ENCODE results near the gene RUFY2. TPM values are rescaled to one million over a fixed set of nuclear protein-coding genes. Genes with fewer than 3 reads are reported as not detected.
"Not testable (repeated sequence)": the region's sequence is repeated elsewhere in the genome, so short reads cannot be mapped to it uniquely, and the experiment has no call there.

RUFY2 gene
- total RNA-seq, 1 donor from 2014 or later, result 12.1 TPM

DNA sequence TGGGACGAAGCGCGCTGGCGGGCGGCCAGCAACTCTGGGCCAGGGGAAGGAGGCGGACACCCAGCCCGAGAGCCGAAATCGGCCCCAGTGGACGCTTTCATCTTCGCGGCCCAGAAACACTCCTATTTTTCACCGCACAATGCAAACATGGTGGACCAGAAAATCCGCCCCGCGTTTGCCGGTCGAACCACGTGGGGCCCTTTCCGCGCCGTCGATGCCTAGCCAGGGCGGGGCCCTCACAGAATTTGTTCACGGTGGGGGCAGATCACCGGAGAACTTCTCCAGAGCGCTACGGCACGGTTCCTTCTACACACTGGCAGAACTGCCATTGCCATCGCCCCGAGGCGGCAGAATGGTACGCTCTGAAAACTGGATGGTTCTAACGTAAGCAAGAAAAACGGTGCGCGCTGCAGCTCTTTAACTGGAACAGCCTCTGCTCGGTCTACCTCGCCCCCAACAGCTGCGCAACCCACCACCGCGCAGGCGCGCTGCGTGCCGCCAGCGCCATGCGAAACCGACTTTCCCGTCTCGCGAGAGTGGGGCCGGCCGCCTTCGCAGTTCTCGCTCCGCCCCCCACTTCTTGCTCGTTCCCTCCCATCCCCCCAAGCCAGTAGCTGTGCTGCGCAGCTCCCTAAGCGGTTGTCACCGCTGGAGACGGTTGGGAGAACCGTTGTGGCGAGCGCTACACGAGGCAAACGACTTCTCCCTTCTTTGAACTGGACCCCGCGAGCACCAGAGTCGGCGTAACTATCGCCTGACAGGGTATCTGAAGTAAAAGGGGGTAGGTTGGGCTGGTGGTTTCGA, 75.4 kb downstream of the RUFY2 start, which contains the start of gene HNRNPH3:
HNRNPH3 (plus strand) TSS at position 610 of the 804 bp plus-strand sequence. CDS start 5,158 bp downstream, outside the sequence.
- Mint-ChIP-seq H3K4me1 (ENCODE audit: low read depth) (peaks cover 45% of the 10 kb centered on the region), H3K36me3 (ENCODE audit: low read depth) (peaks cover 44% of the 10 kb centered on the region), H3K27ac (peak within 1 kb of the TSS; percentile 100), H3K27me3 (ENCODE audit: low read depth) (no peaks in the 10 kb centered on the region), H3K4me3 (ENCODE audit: low read depth) (peak within 1 kb of the TSS; percentile 99), H3K9me3 (no peaks in the 10 kb centered on the region)
- DNase-seq (ENCODE audit: low spot score), result peak; percentile 98
- intact Hi-C loops (cut with micrococcal nuclease), result loop anchor here (1.0 to 5.0 kb wide), 10 partner anchors 15 to 1901 kb away; partner anchors contain the start of genes ATOH7, CCAR1, DDX50 and DNA2

DNA sequence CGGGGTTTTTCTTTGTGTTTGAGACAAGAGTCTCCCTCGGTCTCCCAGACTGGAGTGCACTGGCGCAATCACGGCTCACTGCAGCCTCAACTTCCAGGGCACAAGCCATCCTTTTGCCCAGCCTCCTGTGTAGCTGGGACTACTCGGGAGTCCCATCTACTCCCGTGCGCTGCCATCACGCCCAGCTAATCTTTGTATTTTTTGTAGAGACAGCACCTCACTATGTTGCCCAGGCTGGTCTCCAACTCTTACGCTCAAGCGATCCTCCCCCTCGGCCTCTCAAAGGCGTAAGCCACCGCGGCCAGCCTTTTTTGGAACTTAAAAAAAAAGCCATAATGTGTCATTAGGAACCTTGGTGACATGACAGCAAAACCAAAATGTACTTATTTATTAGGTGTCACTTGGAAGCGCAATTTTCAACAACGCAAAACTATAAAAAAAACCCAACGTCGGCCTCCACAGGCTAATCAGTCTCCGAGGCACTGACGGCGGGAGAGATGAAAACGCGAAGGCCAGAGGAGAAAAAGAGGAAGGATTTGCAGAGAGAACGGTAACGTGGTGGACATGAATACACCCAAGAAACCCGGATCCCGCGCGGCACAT, 76.1 kb downstream of the RUFY2 start:
- H3K36me3 Mint-ChIP-seq (ENCODE audit: low read depth), result peaks cover 38% of the 10 kb centered on the region
- intact Hi-C loops (cut with micrococcal nuclease), result loop anchor here (1.0 to 5.0 kb wide), 7 partner anchors 99 to 1901 kb away; partner anchors contain the start of genes ATOH7, DDX50, DNA2 and PPA1
- peaks cover 39% of the 10 kb centered on the region for H3K4me1 Mint-ChIP-seq (ENCODE audit: low read depth)
- H3K9me3 Mint-ChIP-seq, result no peaks in the 10 kb centered on the region
- no peaks in the 10 kb centered on the region for H3K27me3 Mint-ChIP-seq (ENCODE audit: low read depth)
- peak overlapping the region; percentile 100 for H3K27ac Mint-ChIP-seq
- no peak for DNase-seq (ENCODE audit: low spot score)
- H3K4me3 Mint-ChIP-seq (ENCODE audit: low read depth), result peak overlapping the region; percentile 99

DNA sequence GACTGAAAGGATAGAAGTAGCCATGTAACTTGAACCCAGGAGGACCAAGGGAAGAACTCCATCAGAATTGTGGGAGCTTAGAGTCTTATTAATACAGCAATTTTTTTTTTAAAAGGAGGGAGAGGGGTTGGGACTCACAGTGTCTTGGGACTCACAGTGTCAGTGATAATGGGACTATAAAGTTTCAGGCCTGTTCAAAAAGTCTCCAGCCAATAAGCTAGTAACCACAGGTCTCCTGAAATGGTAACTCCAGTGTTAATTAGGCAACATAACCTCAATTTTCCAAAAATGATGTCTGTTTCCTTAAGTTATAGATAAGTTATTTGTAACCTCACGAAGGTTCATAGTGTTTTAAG, 77.6 kb downstream of the RUFY2 start:
- intact Hi-C loops (cut with micrococcal nuclease), result no loop called here
- peaks cover 25% of the 10 kb centered on the region for H3K36me3 Mint-ChIP-seq (ENCODE audit: low read depth)
- H3K27me3 Mint-ChIP-seq (ENCODE audit: low read depth), result no peaks in the 10 kb centered on the region
- H3K4me1 Mint-ChIP-seq (ENCODE audit: low read depth), result peaks cover 25% of the 10 kb centered on the region
- H3K27ac Mint-ChIP-seq, result no peak overlapping the region
- H3K4me3 Mint-ChIP-seq (ENCODE audit: low read depth), result no peak overlapping the region
- no peak for DNase-seq (ENCODE audit: low spot score)
- no peaks in the 10 kb centered on the region for H3K9me3 Mint-ChIP-seq

DNA sequence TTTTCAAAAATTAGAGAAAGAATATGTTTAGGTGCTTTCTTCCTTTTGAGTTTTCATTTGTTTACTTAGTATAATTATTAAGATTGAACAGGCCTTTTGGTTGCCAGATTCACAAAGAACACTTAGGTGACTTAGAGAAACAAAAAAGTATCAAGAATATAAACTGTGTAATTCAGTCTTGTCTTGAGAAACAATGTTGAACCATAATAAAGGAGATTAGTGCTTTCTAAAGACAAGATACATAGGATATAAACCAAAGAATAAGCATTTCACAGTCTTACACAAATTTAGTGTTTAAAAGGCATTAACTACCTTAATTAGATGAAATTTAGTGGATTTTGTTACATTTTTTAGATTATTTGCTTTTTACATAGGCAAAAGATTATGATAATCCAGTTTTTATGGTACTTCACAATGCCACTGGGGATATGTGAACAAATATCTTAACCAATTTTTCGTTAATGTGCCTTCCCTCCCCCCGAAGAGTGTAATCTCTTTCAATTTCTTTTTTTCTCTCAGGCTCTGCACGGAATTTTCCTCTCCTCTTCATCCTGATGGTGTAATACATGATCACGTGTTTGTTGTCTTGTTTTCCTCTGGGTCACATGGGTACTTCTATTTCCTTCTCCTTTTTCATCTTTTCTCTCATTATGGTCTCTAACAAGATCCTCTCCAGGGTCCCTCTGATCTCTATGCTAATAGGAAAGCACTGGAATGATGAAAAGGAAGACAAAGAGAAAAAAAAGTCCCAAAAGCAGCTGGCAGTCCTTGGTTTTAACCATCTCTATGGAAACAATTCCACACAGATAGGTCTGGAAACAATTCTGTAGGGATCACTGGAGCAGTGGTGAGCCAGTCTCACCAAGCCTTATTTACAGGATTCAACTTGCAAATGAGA, 78.9 kb downstream of the RUFY2 start:
- Mint-ChIP-seq H3K27ac (peak overlapping the region; percentile 35), H3K9me3 (no peaks in the 10 kb centered on the region), H3K4me1 (ENCODE audit: low read depth) (peaks cover 22% of the 10 kb centered on the region), H3K4me3 (ENCODE audit: low read depth) (peak overlapping the region; percentile 41), H3K27me3 (ENCODE audit: low read depth) (no peaks in the 10 kb centered on the region), H3K36me3 (ENCODE audit: low read depth) (peaks cover 11% of the 10 kb centered on the region)
- DNase-seq (ENCODE audit: low spot score), result no peak
- intact Hi-C loops (cut with micrococcal nuclease), result no loop called here

DNA sequence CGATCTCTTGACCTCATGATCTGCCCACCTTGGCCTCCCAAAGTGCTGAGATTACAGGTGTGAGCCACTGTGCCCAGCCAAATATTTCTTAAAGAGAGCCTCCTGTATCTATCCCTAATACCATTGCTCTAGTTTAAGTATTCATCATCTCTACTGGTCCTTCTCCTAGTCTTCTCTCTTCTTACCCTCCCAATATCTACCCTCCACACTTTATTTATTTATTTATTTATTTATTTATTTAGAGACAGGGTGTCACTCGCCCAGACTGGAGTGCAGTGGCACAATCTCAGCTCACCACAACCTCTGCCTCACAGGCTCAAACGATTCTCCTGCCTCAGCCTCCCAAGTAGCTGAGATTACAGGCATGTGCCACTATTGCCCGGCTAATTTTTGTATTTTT, 82.7 kb downstream of the RUFY2 start:
- H3K27ac Mint-ChIP-seq; H3K4me1 Mint-ChIP-seq (ENCODE audit: low read depth); H3K9me3 Mint-ChIP-seq; DNase-seq (ENCODE audit: low spot score); H3K27me3 Mint-ChIP-seq (ENCODE audit: low read depth); intact Hi-C loops (cut with micrococcal nuclease); H3K4me3 Mint-ChIP-seq (ENCODE audit: low read depth); H3K36me3 Mint-ChIP-seq (ENCODE audit: low read depth): not testable (repeated sequence)

DNA sequence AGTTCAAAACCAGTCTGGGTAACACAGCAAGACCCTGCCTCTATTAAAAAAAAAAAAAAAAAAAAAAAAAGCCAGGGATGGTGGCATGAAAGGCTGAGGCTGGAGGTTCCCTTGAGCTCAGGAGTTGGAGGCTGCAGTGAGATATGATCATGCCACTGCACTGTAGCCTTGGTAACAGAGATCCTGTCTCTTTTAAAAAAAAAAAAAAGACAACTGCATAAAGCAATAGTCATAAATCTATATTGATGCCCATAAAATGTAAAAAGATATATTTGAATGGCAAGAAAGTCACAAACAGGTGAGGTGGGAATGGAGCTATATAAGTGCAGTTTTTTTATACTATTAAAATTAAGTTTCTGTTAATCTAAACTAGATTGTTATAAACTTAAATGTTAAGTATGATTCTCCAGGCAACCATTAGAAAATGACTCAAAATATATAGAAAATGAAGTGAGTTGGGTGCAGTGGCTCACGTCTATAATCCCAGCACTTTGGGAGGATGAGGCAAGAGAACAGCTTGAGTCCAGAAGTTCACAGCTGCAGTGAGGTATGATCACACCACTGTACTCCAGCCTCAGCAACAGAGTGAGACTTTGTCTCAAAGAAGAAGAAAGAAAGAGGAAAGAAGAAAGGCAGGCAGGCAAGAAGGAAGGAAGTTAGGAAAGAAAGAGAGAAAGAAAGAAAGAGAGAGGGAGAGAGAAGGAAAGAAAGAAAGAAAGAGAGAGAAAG, 88.6 kb downstream of the RUFY2 start:
- H3K36me3 Mint-ChIP-seq (ENCODE audit: low read depth), result peaks cover 12% of the 10 kb centered on the region
- H3K27ac Mint-ChIP-seq, result no peak overlapping the region
- peaks cover 24% of the 10 kb centered on the region for H3K9me3 Mint-ChIP-seq
- no peak overlapping the region for H3K4me3 Mint-ChIP-seq (ENCODE audit: low read depth)
- H3K27me3 Mint-ChIP-seq (ENCODE audit: low read depth), result no peaks in the 10 kb centered on the region
- intact Hi-C loops (cut with micrococcal nuclease), result no loop called here
- no peak for DNase-seq (ENCODE audit: low spot score)
- H3K4me1 Mint-ChIP-seq (ENCODE audit: low read depth), result peaks cover 5% of the 10 kb centered on the region

DNA sequence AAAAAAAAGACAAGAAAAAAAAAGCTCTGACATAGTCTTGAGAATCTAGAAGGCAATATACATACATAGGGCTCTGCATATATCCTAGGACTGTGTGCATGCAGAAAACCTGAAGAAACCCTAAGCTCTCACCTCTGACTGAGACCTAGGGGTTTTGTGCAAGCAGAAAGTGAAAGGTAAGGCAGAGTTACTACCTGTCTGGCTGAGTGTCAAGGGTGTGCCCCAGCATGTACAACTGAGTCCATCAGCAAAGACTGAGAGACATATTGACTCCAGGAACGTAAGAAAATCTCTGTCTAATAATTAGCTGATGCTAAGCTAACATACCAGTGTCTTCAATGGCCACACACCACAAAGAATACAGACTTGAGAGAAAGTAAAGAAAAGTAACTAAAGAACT, 91.5 kb downstream of the RUFY2 start:
- Mint-ChIP-seq H3K4me1 (ENCODE audit: low read depth) (peaks cover 7% of the 10 kb centered on the region), H3K27ac (no peak overlapping the region), H3K4me3 (ENCODE audit: low read depth) (no peak overlapping the region), H3K9me3 (peaks cover 20% of the 10 kb centered on the region), H3K27me3 (ENCODE audit: low read depth) (peaks cover 2% of the 10 kb centered on the region), H3K36me3 (ENCODE audit: low read depth) (peaks cover 12% of the 10 kb centered on the region)
- intact Hi-C loops (cut with micrococcal nuclease), result no loop called here
- DNase-seq (ENCODE audit: low spot score), result no peak

DNA sequence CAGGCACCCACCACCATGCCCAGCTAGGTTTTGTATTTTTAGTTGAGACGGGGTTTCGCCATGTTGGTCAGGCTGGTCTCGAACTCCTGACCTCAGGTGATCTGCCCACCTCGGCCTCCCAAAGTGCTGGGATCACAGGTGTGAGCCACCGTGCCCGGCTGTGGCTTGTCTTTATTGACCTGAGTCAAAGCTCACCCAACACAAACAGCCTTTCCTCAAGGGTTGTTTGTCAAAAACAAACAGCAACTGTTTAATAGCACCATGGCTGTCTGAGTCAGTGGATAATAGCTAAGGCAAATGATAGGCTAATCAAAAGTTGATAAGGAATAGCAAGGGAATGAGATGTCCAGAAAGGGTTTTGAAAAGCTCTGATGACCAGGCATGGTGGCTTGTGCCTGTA, 92.1 kb downstream of the RUFY2 start:
- intact Hi-C loops (cut with micrococcal nuclease); H3K27ac Mint-ChIP-seq; H3K27me3 Mint-ChIP-seq (ENCODE audit: low read depth); H3K4me3 Mint-ChIP-seq (ENCODE audit: low read depth); DNase-seq (ENCODE audit: low spot score); H3K4me1 Mint-ChIP-seq (ENCODE audit: low read depth): not testable (repeated sequence)
- H3K9me3 Mint-ChIP-seq, result peaks cover 20% of the 10 kb centered on the region
- peaks cover 12% of the 10 kb centered on the region for H3K36me3 Mint-ChIP-seq (ENCODE audit: low read depth)

DNA sequence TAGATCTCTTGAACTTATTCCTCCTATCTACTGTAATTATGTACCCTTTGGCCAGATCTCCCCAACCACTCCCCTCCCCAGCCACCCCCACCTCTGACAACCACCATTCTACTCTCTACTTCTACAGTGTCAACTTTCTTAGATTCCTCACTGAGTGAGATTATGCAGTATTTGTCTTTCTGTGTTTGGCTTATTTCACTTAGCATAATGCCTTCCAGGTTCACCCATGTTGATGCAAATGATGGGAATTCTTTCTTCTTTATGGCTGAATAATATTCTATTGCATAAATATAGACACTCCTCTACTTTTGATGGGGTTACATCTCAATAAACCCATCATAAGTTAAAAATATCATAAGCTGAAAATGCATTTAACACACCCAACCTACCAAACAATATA, 96.5 kb downstream of the RUFY2 start:
- DNase-seq (ENCODE audit: low spot score), result no peak
- peaks cover 2% of the 10 kb centered on the region for H3K27me3 Mint-ChIP-seq (ENCODE audit: low read depth)
- H3K27ac Mint-ChIP-seq, result no peak overlapping the region
- no peaks in the 10 kb centered on the region for H3K9me3 Mint-ChIP-seq
- H3K4me3 Mint-ChIP-seq (ENCODE audit: low read depth), result no peak overlapping the region
- peaks cover 4% of the 10 kb centered on the region for H3K36me3 Mint-ChIP-seq (ENCODE audit: low read depth)
- intact Hi-C loops (cut with micrococcal nuclease), result no loop called here
- H3K4me1 Mint-ChIP-seq (ENCODE audit: low read depth), result peaks cover 6% of the 10 kb centered on the region

DNA sequence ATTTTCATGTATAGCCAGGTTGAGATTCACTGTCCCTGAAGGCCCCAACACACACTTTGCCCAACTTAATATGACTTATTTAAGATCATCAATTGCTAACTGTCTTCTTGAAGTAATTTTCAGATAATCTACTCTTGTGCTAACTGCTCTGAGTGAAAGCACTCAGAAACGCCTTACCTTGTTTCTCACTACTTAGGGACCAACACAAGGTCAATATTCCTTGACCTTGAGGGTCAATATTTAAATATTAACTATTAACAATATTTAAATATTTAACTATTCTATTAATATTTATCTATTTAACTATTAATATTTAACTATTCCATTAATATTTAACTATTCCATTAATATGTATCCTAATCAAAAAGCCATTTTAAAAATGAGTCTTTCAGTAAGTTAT, 101.2 kb downstream of the RUFY2 start:
- intact Hi-C loops (cut with micrococcal nuclease), result no loop called here

DNA sequence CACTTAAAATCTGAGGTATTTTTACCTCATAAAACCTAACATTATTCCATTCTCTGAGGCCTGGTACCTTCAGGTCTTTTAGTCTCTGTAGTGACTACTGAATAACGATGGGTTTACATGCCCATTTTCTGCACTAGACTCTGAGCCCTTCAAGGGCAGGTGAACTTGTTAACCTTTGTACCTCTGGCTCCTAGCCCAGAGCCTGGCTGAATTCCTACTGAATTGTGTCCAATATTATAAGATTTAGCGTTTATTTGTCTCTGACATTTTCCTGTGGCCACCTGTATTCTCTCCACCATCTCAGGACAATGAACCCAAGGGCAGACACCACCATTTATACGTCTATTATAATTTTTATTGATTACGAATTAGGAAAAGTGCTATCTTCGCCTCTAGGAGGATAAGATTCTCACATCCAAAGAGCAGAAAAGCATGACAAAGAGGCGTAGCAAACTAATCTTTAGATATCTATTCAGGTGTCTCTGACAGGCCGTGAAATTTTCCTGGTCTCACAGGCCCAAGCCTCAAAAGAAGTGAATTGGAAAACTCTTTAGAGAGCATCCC, 103.1 kb downstream of the RUFY2 start:
- intact Hi-C loops (cut with micrococcal nuclease), result loop anchor here (2.0 to 5.0 kb wide), 3 partner anchors 91 to 515 kb away; no protein-coding TSS in a partner anchor
- no peak overlapping the region for H3K4me3 Mint-ChIP-seq (ENCODE audit: low read depth)
- no peak overlapping the region for H3K27ac Mint-ChIP-seq

More for the DNA sequence above, 101.2 kb downstream of the RUFY2 start:
- H3K27me3 Mint-ChIP-seq (ENCODE audit: low read depth), result no peaks in the 10 kb centered on the region
- no peak overlapping the region for H3K27ac Mint-ChIP-seq
- no peaks in the 10 kb centered on the region for H3K9me3 Mint-ChIP-seq
- no peak for DNase-seq (ENCODE audit: low spot score)
- H3K4me1 Mint-ChIP-seq (ENCODE audit: low read depth), result peaks cover 3% of the 10 kb centered on the region
- no peak overlapping the region for H3K4me3 Mint-ChIP-seq (ENCODE audit: low read depth)
- H3K36me3 Mint-ChIP-seq (ENCODE audit: low read depth), result no peaks in the 10 kb centered on the region

DNA sequence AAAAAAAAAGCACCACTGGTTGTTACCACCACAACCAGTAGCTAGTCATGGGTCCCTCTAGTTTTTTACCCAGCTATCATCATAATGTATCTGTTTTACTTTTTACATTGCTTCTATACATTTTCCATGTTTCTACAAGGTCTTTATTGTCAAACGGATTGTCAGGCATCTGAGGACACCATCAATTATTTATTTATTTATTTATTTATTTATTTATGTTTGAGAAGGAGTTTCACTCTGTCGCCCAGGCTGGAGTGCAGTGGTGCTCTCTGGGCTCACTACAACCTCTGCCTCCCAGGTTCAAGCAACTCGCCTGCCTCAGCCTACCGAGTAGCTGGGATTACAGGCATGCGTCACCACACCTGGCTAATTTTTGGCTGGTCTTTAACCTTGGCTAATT, 104.2 kb downstream of the RUFY2 start:
- H3K9me3 Mint-ChIP-seq, result no peaks in the 10 kb centered on the region

More for the DNA sequence above, 103.1 kb downstream of the RUFY2 start:
- H3K4me1 Mint-ChIP-seq (ENCODE audit: low read depth), result peaks cover 3% of the 10 kb centered on the region
- no peaks in the 10 kb centered on the region for H3K27me3 Mint-ChIP-seq (ENCODE audit: low read depth)
- no peak for DNase-seq (ENCODE audit: low spot score)
- H3K36me3 Mint-ChIP-seq (ENCODE audit: low read depth), result no peaks in the 10 kb centered on the region
- H3K9me3 Mint-ChIP-seq, result no peaks in the 10 kb centered on the region

More for the DNA sequence above, 104.2 kb downstream of the RUFY2 start:
- no peaks in the 10 kb centered on the region for H3K27me3 Mint-ChIP-seq (ENCODE audit: low read depth)
- peaks cover 3% of the 10 kb centered on the region for H3K4me1 Mint-ChIP-seq (ENCODE audit: low read depth)
- no peak overlapping the region for H3K4me3 Mint-ChIP-seq (ENCODE audit: low read depth)
- no peak for DNase-seq (ENCODE audit: low spot score)
- intact Hi-C loops (cut with micrococcal nuclease), result loop anchor here (2.0 to 5.0 kb wide), 3 partner anchors 90 to 514 kb away; no protein-coding TSS in a partner anchor
- H3K36me3 Mint-ChIP-seq (ENCODE audit: low read depth), result no peaks in the 10 kb centered on the region
- no peak overlapping the region for H3K27ac Mint-ChIP-seq
